GM12891 (cell line): Measurements from ENCODE around the gene VGLL4.

Experiments
- POLR2A ChIP-seq: IDR thresholded peaks from 2 replicates; pipeline ENCODE4 v1.6.1; 2011; ENCODE audit warnings: low read depth, low read length, control low read depth
- POLR2AphosphoS5 ChIP-seq: IDR thresholded peaks from 2 replicates; pipeline ENCODE4 v1.6.1; 2011; ENCODE audit warnings: low read depth, low read length, control low read depth
- SPI1 ChIP-seq: IDR thresholded peaks from 2 replicates; pipeline ENCODE4 v1.6.1; 2011; ENCODE audit warnings: low read depth, low read length, control low read depth
- TAF1 ChIP-seq: IDR thresholded peaks from 2 replicates; pipeline ENCODE4 v1.6.1; 2011; ENCODE audit warnings: low read depth, low read length, control low read depth

- TF ChIP-seq POLR2AphosphoS5, result no peak
- TF ChIP-seq POLR2A, result no peak
- no peak for TF ChIP-seq TAF1
- peak; percentile 77 for TF ChIP-seq SPI1
Observed at GRCh38 chr3:11619946-11620652, 23.6 kb downstream of the VGLL4 start.
